Renal cortex interstitium (tissue), 11 donors: ENCODE measurements around the gene GMDS. TPM values are rescaled to one million over a fixed set of nuclear protein-coding genes. Genes with fewer than 3 reads are reported as not detected.
A peak's percentile ranks its signal among the peaks of the same experiment; 100 is the strongest.

Source experiments
- DNase-seq, 11 donors: peaks; one replicate each; pipeline ENCODE4 v3.0.0-alpha.2; 2013; ENCODE audit warnings: low read depth in 9 of 11, low spot score in 4 of 11; ENCODE audit errors: extremely low read depth in 1 of 11
- polyA plus RNA-seq, 3 donors: library from polyadenylated mRNA; unstranded; fragments of 120-200 nt; gene quantifications; one replicate each; pipeline ENCODE4 v1.2.1, GENCODE V29; 2013; ENCODE audit not compliant: insufficient read length in 3 of 3

Gene GMDS
- polyA plus RNA-seq, 3 donors = 62.2 to 72.8 (median 67.5) TPM

DNA sequence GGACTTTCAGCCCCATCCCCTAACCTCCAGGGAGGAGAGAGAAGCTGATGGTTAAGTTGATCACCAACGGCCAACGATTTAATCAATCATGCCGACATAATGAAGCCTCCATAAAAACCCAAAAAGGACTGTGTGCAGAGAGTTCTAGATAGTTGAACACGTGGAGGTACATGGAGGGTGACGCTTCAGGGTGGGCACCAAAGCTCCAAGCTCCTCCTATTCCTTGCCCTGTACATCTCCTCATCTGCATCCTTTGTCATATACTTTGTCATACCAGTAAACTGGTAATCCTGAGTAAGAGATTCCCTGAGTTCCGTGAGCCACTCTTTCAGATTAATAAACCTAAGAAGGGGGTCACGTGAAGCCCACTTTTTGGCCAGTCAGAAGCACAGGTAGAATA is 3.7 kb upstream of the GMDS start:
- DNase-seq = no peak

DNA sequence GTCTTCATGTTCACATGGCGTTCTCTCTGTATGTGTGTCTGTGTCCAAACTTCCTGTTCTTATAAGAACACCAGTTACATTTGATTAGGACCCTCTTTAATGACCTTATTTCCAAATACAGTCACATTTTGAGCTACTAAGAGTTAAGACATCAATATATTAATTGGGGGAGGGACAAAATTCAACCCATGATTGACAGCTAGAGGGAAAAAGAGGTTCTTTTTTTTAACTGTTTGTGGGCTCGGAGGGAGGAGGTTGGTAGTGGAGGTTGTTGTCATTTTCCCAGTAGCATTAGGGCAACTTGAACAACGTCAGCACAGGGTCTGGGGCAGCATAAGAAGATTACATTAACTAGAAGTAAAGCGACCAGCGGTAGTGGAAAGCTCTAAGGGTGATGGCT is 2.3 kb upstream of the GMDS start:
- DNase-seq = no peak

DNA sequence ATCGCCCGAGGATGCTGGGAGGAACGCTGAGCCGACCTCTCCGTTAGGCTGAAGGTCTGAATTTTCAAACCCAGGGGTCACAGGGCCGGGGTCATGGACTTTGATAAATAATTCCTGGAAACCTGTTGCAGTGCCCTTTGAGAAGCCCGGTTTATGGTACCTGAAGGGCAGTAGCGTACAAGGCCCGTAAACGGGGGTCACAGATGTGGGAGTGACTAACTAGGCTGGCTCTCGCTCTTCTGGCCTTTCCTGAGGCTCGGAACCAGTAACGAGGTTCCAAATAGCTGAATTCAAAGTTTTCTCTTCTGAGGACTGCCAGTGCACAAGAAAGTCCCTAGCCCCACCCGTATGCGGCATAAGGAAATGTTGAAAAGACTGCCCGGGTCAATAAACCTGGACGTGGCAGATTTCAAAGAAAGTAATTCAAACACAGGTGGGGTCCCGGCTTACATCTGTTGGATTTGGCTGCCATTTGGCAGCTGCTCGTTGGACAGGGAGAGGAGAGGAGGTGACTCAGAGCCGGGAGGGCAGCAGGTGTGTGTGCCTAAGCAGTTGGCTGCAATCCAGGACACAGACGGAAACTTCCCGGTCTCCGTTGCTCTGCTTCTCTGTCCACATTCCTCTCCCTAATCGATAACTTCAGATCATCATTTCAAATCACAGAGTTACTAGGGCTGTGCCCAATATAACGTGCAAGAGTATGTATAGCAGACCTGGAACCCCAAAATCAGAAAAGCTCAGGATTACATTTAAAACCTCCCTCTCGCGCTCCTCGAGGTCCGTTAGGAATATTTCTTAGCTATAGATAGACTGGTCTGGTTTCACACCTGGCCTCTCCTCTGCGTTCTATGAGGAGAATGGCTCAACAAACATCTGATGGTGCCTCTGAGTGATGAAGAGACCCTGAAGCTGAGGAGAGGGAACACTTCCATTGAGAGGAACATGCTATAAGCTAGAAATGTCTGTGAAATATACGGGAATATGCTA is 765 bp upstream of the GMDS start:
- DNase-seq = peak in 9 of 11 donors; percentile 25 to 70 (median 46)

DNA sequence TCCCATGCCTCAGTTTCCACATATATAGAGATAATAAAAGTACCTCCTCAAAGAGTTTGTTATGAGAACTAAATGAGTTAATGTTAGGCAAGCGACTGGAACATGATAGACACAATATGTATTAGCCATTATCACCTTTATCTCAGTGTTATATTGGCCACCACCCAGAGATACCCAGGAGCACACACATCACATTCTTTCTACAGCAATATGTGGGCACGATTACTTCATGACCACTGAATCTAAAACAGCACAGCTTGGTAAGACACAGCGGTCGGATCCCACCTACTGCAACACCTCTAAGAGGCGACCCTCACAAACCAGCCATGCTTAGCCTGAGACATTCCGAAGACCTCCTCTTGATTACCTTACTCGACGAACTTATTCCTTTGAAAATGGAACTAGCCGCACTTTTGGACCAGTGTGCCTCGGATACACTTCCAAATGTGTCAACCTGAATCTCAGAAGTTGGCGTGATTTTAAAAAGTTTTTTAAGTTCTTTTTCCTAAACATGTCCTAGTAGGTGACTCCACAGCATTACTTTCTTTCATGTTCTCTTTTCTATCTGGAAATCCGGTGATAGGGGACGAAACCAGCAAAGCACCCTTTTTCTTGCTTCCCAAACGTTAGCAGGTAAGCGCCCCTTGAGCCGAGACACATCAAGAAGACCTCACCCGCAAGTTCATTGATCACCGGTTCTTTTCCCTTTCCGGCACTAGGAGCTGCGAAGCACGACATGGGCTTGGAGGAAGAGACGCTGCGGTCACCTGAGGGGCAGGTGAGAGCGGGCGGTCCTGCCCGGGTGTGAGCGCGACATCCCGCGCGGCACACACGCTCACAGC is 923 bp downstream of the GMDS start:
- peak in 6 of 11 donors; percentile 7 to 26 (median 9) for DNase-seq

DNA sequence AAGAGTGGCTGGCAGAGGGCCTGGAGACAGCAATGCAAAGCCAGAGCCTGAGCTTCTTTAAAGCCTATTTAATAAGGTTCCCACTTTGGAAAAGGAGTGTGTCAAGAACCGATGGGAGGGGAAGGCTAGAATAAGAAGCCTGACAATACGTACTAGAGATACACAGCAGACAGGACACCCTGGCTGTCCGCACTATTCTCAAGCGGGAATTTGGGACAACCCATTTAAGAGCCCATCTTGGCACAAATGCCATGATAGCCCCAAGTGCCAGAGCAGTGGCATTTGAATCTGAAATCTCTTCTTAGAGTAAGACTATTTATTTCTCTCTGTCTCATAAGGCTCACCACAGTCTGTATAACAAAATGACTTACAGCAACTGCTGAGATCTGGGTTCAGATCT is 3.1 kb downstream of the GMDS start:
- no peak for DNase-seq

DNA sequence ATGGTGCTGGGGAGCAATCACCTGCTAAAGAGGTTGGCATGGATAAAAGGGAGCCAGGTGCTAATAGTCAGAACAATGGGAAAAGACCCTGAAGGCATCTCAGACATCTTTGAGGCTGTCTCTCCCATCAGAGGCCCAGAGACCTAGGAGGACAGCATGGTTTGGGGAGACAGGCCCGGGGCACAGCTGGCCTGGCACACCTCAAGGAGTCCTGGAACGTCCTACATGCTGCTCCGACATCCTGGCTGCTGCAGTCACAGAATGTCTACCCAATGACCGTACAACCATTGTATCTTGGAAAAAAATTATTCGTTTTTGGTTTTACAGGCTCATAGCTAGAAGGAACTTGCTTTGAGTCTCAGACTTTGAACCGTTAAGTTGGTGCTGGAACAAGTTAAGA is 4.4 kb downstream of the GMDS start:
- no peak for DNase-seq

DNA sequence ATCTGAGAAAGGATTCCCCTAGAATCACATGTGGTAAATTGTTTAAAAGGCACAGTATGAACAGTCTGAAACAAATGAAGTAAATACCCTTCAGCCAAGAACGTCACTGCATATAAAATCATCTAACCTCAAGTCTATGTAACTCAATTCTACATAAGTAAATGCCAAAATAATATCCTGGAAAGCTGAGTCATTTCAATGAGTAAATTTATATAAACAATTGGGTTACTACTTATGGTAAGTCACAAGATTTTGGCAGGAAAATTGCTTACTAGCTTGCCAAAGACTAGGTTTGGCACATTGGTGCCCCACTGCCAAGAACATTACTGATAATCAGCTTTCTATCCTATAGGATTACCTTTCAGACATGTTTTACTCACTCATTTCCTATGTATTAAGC is 8.4 kb downstream of the GMDS start:
- DNase-seq = no peak

DNA sequence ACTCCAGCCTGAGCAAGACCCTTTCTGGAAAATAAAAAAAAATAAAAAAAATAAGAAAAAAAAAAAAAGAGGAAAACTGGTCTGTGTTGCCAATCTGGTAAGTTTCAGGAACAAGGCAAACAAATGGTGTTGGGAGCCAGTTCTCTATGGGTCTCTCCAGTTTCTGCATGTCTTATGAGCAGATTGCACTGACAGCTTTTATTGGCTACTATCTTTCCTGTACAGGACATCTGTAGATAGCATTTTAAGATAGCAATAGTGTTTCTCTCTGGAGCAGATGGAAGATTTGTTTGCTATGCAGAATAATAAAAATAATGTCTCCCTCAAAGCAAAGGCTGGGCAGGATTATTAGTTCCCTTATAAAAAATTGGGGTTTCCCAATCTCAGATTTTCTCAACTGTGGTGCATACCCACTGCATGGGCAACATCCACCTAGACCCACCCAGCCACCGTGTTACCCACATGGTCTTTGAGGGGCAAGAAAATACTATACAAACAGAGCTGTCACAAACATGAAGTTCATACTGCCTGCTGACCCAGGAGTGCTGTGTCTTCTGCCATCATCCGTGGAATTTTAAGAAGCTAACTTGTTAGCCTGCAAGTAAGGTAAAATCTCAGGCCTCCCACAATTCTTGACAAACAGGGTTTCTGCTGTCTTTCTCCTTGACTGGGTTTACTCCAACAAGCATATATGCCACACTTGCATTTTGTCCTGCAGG is 9.5 kb downstream of the GMDS start:
- no peak for DNase-seq

DNA sequence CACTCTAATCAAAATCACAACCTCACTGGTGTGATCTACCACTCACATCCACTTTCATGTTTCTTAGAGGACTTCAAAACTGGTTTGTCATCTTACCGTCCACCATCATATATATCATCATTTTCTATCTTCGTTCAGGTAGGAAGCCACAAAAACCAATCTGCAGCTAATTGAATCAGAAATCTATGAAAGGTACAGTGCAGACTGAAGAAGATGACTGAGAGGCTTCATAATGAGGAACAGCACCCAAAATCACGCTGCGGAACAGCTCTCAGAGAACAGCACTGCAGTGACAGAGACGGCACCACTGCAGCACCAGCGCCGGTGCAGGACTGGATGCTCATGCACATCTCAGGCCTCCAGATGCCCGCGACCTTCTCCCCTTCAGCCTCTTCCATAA is 13.0 kb downstream of the GMDS start:
- DNase-seq = no peak

DNA sequence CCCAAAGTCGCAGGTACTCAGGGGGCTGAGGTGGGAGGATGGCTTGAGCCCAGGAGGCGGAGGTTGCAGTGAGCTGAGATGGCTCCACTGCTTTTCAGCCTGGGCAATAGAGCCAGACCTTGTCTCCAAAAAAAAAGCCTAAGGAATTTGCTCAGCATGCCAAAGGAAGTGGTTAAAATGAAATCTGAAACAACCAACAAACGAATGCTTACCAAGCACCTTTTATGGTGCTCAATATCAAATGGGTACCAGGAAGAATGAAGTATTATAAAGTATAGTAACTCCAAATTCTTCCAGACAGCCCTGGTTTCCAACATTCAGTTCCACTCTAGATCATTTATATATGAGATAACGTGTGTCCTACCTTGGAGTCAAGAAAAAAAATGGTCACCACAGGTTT is 14.0 kb downstream of the GMDS start:
- DNase-seq = no peak

DNA sequence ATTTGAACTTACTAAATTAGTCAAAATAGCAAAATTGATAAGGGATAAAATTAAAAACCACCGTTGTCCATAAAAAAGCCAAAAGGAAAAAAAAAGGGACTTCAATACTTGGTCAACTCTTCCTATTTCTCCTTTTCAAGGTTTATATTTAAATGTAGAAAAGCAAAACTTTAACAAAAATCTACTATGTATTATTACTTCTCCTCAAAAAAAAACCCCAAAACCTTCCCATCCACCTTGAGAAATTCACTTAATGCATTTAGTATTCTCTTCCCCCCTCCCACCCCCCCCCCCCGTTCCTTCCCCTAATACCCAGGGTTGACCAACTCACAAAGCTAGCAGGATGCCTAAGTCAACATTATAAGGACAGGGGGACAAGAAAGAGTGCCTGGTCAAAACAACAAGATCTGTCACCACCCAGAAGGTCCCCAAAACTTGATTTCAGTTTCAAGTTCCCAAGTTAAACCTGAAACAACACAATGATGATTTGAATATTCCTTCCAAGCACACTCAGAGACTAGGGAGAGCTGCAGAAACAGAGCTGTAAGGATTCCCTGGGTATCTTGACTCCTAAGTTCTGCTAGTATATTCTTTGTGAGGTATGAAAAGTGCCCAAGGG is 14.6 kb downstream of the GMDS start:
- DNase-seq = no peak

DNA sequence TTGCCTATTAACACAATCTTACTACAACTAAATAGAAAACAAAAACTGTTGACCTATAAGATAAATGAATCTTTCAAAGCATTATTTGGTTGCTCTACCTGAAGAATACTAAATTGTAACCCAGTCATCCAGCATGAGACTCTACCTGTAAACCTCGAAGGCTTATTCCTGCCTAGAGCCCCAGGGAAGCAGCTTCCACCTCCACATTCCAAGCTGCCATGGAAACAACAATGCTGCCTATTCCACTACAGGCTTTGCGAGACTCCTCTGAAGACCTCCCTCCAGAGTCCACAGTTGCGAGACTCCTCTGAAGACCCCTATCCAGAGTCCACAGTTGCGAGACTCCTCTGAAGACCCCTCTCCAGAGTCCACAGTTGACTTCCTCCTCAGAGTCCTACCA is 15.7 kb downstream of the GMDS start:
- DNase-seq = no peak

DNA sequence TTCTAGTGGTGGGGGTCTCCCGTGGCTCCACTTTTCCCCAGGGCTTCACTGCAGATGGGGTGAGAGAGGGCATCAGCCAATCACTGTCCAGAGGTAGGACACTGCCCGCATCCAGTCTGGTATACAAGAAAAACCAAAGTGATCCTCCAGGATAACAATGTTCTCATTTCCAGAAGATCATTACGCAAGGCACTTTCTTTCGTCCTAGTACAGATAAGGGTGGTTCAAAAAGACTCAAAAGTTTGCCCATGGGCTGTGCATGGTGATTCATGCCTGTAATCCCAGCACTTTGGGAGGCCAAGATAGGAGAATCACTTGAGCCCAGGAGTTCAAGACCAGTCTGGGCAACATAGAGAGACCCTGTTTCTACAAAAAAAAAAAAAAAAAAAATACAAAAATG is 16.4 kb downstream of the GMDS start:
- no peak for DNase-seq

DNA sequence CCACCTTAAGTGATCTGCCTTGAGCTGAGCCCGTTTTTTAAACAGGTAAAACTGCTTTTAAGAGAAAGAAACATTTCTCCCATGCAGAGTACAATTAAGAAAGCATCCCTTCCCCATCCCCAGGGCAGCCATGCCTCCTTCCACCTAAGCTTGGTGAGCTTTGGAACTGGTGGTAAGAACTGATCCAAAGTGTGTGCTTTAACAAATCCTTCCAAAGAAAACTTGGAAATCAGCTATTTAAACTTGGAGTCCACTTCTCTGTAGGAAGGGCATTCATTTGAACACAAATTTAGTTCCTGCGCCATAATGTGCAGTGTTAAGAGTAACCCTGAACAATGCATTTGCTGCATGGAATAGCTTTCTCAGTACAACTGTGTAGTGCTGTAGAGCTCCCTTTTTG is 17.0 kb downstream of the GMDS start:
- no peak for DNase-seq

DNA sequence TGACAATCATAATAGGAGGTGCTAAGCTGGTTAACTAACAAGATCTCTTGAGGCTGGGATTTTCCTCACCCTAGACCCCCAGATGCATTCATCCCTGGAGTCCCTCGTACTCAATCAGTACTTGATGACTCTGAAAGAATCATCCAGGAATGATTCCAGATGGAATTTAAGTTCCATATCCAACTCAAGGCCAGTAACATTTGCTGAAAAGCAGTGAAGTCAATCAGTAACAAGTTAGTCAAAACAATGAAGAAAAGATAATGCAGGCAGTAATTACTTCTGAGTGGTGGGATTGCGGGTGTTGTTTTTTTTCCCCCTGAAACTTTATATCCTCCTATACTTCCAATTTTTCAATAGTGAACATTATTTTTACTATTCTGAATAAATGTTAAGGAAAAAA is 18.6 kb downstream of the GMDS start:
- no peak for DNase-seq

DNA sequence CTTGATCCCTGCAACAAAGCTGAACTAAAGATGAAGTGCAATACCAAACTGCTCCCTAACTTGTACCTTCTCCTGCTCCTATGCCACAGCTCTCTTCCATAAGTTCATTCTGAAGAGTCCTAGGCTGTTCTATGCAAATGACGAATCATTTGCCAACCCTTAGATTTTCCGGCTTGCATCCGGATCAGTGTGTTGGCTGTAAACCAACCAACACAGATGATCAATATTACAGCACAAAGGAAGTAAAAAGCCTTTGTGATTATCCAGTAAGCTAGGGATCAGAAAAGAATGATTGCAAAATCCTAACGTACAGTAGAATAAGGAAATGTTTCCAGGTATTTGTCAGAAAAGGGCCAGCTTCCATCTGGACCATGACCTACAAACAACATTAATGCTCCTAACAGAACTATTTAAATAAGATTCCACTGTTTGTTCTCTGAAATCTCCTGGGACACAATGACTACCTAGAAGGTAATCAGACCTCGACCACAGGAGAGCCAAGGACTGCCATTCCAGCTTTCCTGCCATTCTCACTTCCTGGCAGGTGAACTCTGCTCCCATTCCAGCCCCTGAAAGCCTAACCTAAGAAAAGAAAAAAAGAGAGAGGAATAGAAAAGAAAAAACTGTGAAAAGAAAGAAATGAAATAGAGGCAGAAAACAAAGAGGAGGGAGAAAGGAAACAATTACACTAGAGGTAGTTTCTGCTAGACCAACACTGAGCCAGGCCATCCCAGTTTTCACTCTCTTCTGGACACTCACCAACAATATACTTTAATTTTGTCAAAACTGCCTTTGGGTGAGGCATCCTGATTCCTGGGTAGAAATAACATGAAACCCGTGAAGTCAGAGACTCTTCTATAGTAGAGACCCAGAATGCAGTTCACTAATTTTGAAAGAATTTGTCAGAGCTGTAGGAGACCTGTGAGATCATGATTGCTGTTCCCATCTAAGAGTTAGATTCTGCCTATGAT is 19.7 kb downstream of the GMDS start:
- no peak for DNase-seq

DNA sequence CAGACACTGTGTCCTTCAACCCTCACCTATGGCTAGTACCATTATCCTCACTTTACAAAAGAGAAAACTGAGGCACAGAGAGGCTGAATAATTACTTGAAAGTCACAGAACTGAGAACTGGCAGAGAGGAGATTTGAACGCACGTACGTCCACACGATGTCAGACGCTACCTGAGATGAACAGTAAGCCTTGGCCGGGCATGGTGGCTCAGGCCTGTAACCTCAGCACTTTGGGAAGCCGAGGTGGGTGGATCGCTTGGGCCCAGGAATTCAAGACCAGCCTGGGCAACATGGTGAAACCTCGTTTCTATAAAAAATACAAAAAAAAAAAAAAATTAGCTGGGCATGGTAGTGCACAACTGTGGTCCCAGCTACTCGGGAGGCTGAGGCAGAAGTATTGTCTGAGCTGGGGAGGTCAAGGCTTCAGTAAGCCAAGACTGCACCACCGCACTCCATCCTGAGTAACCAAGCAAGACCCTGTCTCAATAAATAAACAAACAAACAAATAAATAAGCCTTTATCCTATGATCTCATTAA is 20.5 kb downstream of the GMDS start:
- no peak for DNase-seq
